ENCODE measurements around the gene MRPL19.

GRCh38 chr2:75666911-75667310 lies 20.3 kb downstream of the MRPL19 start:
- TF ChIP-seq CTCF (IDR thresholded peaks at IDR 0.05; ENCODE audit: insufficient read depth, low read length, poor library complexity, severe bottlenecking) (no peak), EZH2phosphoT487 (conservative IDR thresholded peaks at IDR 0.05; ENCODE audit: low read length) (no peak)
